PFSK-1 (cell line): ENCODE data around the gene INTS3.

Experiments
- FOXP2 ChIP-seq: optimal IDR thresholded peaks from 2 replicates; pipeline ENCODE3; 2011; ENCODE audit warnings: borderline replicate concordance, control low read depth, inconsistent platforms; ENCODE audit not compliant: insufficient read depth; ENCODE audit errors: extremely low read length, extremely low read depth
- POLR2AphosphoS5 ChIP-seq: IDR thresholded peaks from 2 replicates; pipeline ENCODE4 v1.6.1; 2012; ENCODE audit warnings: low read depth, mild to moderate bottlenecking, control low read depth, low read length, moderate library complexity
- REST ChIP-seq, 2 experiments: IDR thresholded peaks; 2 replicates each; pipeline versions ENCODE4 v1.6.1 to v1.8.0; 2011 to 2012; ENCODE audit warnings: low read depth in 2 of 2, low read length in 2 of 2, control low read depth in 1 of 2, inconsistent platforms in 1 of 2, mild to moderate bottlenecking in 1 of 2, moderate library complexity in 1 of 2; ENCODE audit not compliant: insufficient read depth in 1 of 2
- SIN3A ChIP-seq: IDR thresholded peaks from 2 replicates; pipeline ENCODE4 v1.6.1; 2012; ENCODE audit warnings: mild to moderate bottlenecking, low read length, moderate library complexity, borderline replicate concordance; ENCODE audit not compliant: insufficient read depth
- TAF1 ChIP-seq: IDR thresholded peaks from 2 replicates; pipeline ENCODE4 v1.6.1; 2012; ENCODE audit warnings: low read length, control low read depth, borderline replicate concordance; ENCODE audit not compliant: insufficient read depth

The INTS3 gene

GRCh38 chr1:153733970-153734369 is 6.1 kb downstream of the INTS3 start:
- TF ChIP-seq FOXP2 (no peak), TAF1 (no peak), POLR2AphosphoS5 (no peak), SIN3A (no peak), REST (IDR thresholded peaks at IDR 0.05; ENCODE audit: insufficient read depth in 1 of 2, low read depth in 2 of 2, low read length in 2 of 2) (no peak)

- TF ChIP-seq SIN3A (no peak), POLR2AphosphoS5 (no peak), REST (IDR thresholded peaks at IDR 0.05; ENCODE audit: insufficient read depth in 1 of 2, low read depth in 2 of 2, low read length in 2 of 2) (no peak), FOXP2 (no peak), TAF1 (no peak)
Measured at GRCh38 chr1:153734396-153735089, 6.7 kb downstream of the INTS3 start.

- TF ChIP-seq REST (IDR thresholded peaks at IDR 0.05; ENCODE audit: insufficient read depth in 1 of 2, low read depth in 2 of 2, low read length in 2 of 2) (no peak), SIN3A (no peak), TAF1 (no peak), FOXP2 (no peak), POLR2AphosphoS5 (no peak)
Measured at GRCh38 chr1:153735090-153735420, 7.2 kb downstream of the INTS3 start.

GRCh38 chr1:153741986-153742385 is 14.1 kb downstream of the INTS3 start:
- no peak for TF ChIP-seq REST (IDR thresholded peaks at IDR 0.05; ENCODE audit: insufficient read depth in 1 of 2, low read depth in 2 of 2, low read length in 2 of 2)
- no peak for TF ChIP-seq SIN3A
- TF ChIP-seq TAF1, result no peak
- no peak for TF ChIP-seq POLR2AphosphoS5
- no peak for TF ChIP-seq FOXP2
